ENCODE data around the gene GALNTL6.

GALNTL6 gene

GRCh38 chr4:172674811-172675210 lies 861.6 kb downstream of the GALNTL6 start:
- H3K27me3 ChIP-seq (ENCODE audit: insufficient read depth, poor library complexity, severe bottlenecking): no peaks in the 10 kb centered on the region
- DNase-seq (ENCODE audit: low read depth in 1 of 2, low spot score in 1 of 2): no peak
- no peak overlapping the region for H3K27ac ChIP-seq (replicated peaks)
- TF ChIP-seq REST (IDR thresholded peaks at IDR 0.05; ENCODE audit: insufficient replicate concordance, low read depth): no peak
- no peak for TF ChIP-seq POLR2AphosphoS5 (IDR thresholded peaks at IDR 0.05; ENCODE audit: low read depth)
- no peak for TF ChIP-seq GABPA (IDR thresholded peaks at IDR 0.05; ENCODE audit: low read depth)
- TF ChIP-seq, protein P1, sequence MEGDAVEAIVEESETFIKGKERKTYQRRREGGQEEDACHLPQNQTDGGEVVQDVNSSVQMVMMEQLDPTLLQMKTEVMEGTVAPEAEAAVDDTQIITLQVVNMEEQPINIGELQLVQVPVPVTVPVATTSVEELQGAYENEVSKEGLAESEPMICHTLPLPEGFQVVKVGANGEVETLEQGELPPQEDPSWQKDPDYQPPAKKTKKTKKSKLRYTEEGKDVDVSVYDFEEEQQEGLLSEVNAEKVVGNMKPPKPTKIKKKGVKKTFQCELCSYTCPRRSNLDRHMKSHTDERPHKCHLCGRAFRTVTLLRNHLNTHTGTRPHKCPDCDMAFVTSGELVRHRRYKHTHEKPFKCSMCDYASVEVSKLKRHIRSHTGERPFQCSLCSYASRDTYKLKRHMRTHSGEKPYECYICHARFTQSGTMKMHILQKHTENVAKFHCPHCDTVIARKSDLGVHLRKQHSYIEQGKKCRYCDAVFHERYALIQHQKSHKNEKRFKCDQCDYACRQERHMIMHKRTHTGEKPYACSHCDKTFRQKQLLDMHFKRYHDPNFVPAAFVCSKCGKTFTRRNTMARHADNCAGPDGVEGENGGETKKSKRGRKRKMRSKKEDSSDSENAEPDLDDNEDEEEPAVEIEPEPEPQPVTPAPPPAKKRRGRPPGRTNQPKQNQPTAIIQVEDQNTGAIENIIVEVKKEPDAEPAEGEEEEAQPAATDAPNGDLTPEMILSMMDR (IDR thresholded peaks at IDR 0.05; ENCODE audit: insufficient read depth, low read length): no peak
- TF ChIP-seq SPI1 (IDR thresholded peaks at IDR 0.05; ENCODE audit: borderline replicate concordance, low read depth): no peak
- H3K4me3 ChIP-seq (replicated peaks; ENCODE audit: insufficient read depth, low read length): no peak overlapping the region

DNA sequence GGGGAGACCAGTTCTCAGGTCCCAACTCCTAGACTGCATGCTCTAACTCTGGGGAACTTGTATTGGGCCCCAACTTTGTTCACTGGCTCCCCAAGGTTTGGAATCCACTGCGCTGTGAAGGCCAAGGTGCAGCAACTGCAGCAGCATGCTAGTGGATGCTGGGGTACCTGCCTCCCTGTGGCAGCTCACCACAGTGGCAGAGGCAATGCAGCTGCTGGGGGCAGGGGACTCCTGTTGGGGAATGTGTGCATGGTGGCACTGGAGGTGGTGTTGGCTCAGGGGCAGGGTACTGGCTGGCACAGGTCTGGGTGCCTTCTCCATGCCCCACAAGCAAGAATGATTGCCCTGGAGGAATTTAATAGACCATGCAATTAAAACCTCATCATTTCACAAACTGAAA lies 862.0 kb downstream of the GALNTL6 start:
- DNase-seq (ENCODE audit: low read depth in 1 of 2, low spot score in 1 of 2): no peak
- H3K4me3 ChIP-seq (replicated peaks; ENCODE audit: insufficient read depth, low read length): no peak overlapping the region

GRCh38 chr4:172680691-172681090 lies 867.5 kb downstream of the GALNTL6 start:
- no peak overlapping the region for H3K4me3 ChIP-seq (replicated peaks; ENCODE audit: insufficient read depth, low read length)
- no peak overlapping the region for H3K27ac ChIP-seq (replicated peaks)

More for the DNA sequence above, 862.0 kb downstream of the GALNTL6 start:
- no peak overlapping the region for H3K27ac ChIP-seq (replicated peaks)
- no peaks in the 10 kb centered on the region for H3K27me3 ChIP-seq (ENCODE audit: insufficient read depth, poor library complexity, severe bottlenecking)
- TF ChIP-seq SPI1 (IDR thresholded peaks at IDR 0.05; ENCODE audit: borderline replicate concordance, low read depth) (no peak), REST (IDR thresholded peaks at IDR 0.05; ENCODE audit: insufficient replicate concordance, low read depth) (no peak), POLR2AphosphoS5 (IDR thresholded peaks at IDR 0.05; ENCODE audit: low read depth) (no peak), GABPA (IDR thresholded peaks at IDR 0.05; ENCODE audit: low read depth) (no peak)
- TF ChIP-seq, protein P1 (IDR thresholded peaks at IDR 0.05; ENCODE audit: insufficient read depth, low read length): no peak

More at GRCh38 chr4:172680691-172681090, 867.5 kb downstream of the GALNTL6 start:
- TF ChIP-seq, protein P1 (IDR thresholded peaks at IDR 0.05; ENCODE audit: insufficient read depth, low read length): no peak
- TF ChIP-seq SPI1 (IDR thresholded peaks at IDR 0.05; ENCODE audit: borderline replicate concordance, low read depth) (no peak), POLR2AphosphoS5 (IDR thresholded peaks at IDR 0.05; ENCODE audit: low read depth) (no peak), GABPA (IDR thresholded peaks at IDR 0.05; ENCODE audit: low read depth) (no peak), REST (IDR thresholded peaks at IDR 0.05; ENCODE audit: insufficient replicate concordance, low read depth) (no peak)
- no peaks in the 10 kb centered on the region for H3K27me3 ChIP-seq (ENCODE audit: insufficient read depth, poor library complexity, severe bottlenecking)
- no peak for DNase-seq (ENCODE audit: low read depth in 1 of 2, low spot score in 1 of 2)

Measured in HL-60 (cell line).